GM18505 (cell line): ENCODE measurements around the gene AKR1C4.

Experiments
- ATAC-seq: cut with Tn5 transposase; IDR thresholded peaks from one replicate; pipeline ENCODE4 v1.9.1; 2021; ENCODE audit not compliant: unreplicated experiment
- POLR2A ChIP-seq: IDR thresholded peaks from 4 replicates; pipeline ENCODE4 v1.6.1; 2011; ENCODE audit warnings: borderline replicate concordance; ENCODE audit not compliant: insufficient read depth, insufficient read length; ENCODE audit errors: extremely low read depth

AKR1C4 gene

GRCh38 chr10:5266804-5267203 lies 70.2 kb downstream of the AKR1C4 start:
- ATAC-seq, result no peak
- no peak for TF ChIP-seq POLR2A

DNA sequence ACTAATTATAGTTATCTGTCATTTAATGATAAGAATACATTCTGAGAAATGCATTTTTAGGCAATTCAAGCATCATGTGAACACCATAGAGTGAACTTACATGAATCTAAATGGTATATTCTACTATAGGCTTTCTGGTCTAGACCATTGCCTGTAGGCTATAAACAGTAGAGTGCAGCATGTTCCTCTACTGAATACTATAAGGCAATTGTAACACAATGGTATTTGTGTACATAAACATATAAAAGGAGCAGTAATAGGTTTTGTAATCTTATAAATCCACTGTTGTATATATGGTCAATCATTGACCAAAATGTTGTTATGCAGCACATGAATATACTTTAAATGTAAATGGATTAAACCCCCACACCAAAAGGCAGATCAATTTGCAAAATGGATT lies 71.6 kb downstream of the AKR1C4 start:
- no peak for ATAC-seq
- TF ChIP-seq POLR2A, result no peak
